Measurements from ENCODE around the gene DLX6.

DLX6 gene

GRCh38 chr7:96986901-96987300 lies 18.5 kb upstream of the DLX6 start:
- Histone ChIP-seq H3K27ac (no peak overlapping the region), H3K4me3 (ENCODE audit: low read depth, low read length) (no peak overlapping the region), H3K36me3 (replicated peaks) (no peaks in the 10 kb centered on the region), H3K27me3 (replicated peaks) (peaks cover 41% of the 10 kb centered on the region)
- in situ Hi-C loops (cut with HindIII; ENCODE audit: low pct_ligation_motif_present, low sequenced_read_pairs), result no loop called here
- TF ChIP-seq CTCF (IDR thresholded peaks at IDR 0.05; ENCODE audit: low read depth, low read length, missing control alignments), result no peak
- DNase-seq, result no peak

- no peak for DNase-seq
- Histone ChIP-seq H3K27me3 (replicated peaks) (peaks cover 49% of the 10 kb centered on the region), H3K4me3 (ENCODE audit: low read depth, low read length) (no peak overlapping the region), H3K27ac (no peak overlapping the region), H3K36me3 (replicated peaks) (no peaks in the 10 kb centered on the region)
- in situ Hi-C loops (cut with HindIII; ENCODE audit: low pct_ligation_motif_present, low sequenced_read_pairs), result no loop called here
- TF ChIP-seq CTCF (IDR thresholded peaks at IDR 0.05; ENCODE audit: low read depth, low read length, missing control alignments), result no peak
Measured at GRCh38 chr7:96987719-96988118, 17.6 kb upstream of the DLX6 start.

DNA sequence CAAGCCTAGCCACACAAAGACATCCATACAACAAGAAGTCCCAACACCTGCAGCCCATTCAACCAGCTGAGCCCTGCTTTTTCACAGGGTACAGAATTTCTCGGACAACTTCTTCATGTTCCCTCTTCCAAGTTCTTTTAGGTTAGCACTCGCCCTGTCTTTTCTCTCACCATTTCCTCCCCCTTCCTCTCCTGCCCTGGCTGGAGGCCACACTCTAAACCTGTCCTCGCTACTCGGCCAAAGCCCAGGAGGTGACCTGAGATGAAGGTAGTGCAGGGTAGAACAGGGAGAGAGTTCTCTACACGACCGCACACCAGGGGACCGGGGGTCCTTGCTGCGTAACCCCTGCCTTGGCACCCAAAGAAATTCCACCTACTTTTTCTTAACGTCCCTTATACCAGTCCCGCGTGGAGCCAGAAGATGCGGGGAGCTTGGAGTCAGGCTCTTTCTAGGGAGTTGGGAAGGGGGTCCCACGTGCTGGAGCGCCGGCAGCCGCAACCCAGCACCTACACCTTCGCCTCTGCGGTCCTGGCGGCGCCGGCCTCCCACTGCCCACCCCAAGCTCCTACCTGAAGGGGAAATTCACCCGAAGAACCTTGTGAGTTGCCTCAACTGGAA lies 16.0 kb upstream of the DLX6 start:
- peaks cover 65% of the 10 kb centered on the region for H3K27me3 ChIP-seq (replicated peaks)

GRCh38 chr7:96989859-96990317 lies 15.5 kb upstream of the DLX6 start:
- in situ Hi-C loops (cut with HindIII; ENCODE audit: low pct_ligation_motif_present, low sequenced_read_pairs), result no loop called here
- DNase-seq, result no peak
- Histone ChIP-seq H3K36me3 (replicated peaks) (no peaks in the 10 kb centered on the region), H3K27me3 (replicated peaks) (peaks cover 69% of the 10 kb centered on the region), H3K27ac (no peak overlapping the region), H3K4me3 (ENCODE audit: low read depth, low read length) (no peak overlapping the region)
- TF ChIP-seq CTCF (IDR thresholded peaks at IDR 0.05; ENCODE audit: low read depth, low read length, missing control alignments), result no peak

More for the DNA sequence above, 16.0 kb upstream of the DLX6 start:
- Histone ChIP-seq H3K27ac (no peak overlapping the region), H3K36me3 (replicated peaks) (no peaks in the 10 kb centered on the region), H3K4me3 (ENCODE audit: low read depth, low read length) (no peak overlapping the region)
- DNase-seq, result no peak
- in situ Hi-C loops (cut with HindIII; ENCODE audit: low pct_ligation_motif_present, low sequenced_read_pairs), result no loop called here
- TF ChIP-seq CTCF (IDR thresholded peaks at IDR 0.05; ENCODE audit: low read depth, low read length, missing control alignments), result no peak

DNA sequence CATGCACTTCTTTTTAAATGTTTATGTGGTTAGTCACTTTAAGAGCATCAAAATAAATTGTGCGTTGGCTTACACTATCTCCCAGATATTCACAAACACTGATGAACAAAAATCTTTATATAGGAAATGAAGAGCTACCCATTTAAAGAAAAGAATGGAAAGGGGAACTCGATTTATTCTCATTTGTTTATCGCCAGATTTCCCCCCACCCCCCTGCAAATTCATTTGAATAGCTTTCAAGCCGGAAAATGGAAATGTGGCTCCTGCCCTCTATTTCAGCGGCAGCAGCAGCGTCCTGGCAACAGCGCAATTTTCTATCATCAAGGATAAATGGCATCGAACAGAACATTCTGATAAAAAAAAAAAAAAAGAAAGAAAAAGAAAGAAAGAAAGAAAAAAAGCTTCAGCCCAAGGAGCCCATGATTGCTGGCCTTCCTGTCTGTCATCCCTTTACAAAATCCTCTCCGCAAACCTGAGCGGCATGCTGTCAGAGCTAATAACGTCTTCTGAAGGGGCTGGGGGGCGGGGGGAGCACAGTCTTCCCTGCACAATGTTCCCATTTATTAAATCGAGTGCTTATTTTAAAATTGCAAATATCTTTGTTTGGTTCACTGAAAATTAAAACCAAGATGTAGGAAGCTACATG lies 13.7 kb upstream of the DLX6 start:
- in situ Hi-C loops (cut with HindIII; ENCODE audit: low pct_ligation_motif_present, low sequenced_read_pairs), result no loop called here
- TF ChIP-seq CTCF (IDR thresholded peaks at IDR 0.05; ENCODE audit: low read depth, low read length, missing control alignments), result no peak
- Histone ChIP-seq H3K27me3 (replicated peaks) (peaks cover 83% of the 10 kb centered on the region), H3K36me3 (replicated peaks) (no peaks in the 10 kb centered on the region), H3K4me3 (ENCODE audit: low read depth, low read length) (no peak overlapping the region), H3K27ac (no peak overlapping the region)
- DNase-seq, result no peak
